Spleen (tissue), 7 donors: Measurements from ENCODE around the gene ZNF280D.
A peak's percentile ranks its signal among the peaks of the same experiment; 100 is the strongest.

ENCODE experiments used
- CTCF ChIP-seq, 11 experiments: fragments of 200-600 bp in 7 of 11; fragments of 450-650 bp in 4 of 11; sonication (generic) in 4 of 11; IDR thresholded peaks in 8 of 11; conservative IDR thresholded peaks in 3 of 11; 1 replicate in 7 of 11; 2 replicates in 4 of 11; pipeline versions ENCODE4 v1.4.0 to v1.8.0; 2016 to 2021; ENCODE audit warnings: antibody characterized with exemption in 11 of 11, inconsistent platforms in 4 of 11, mild to moderate bottlenecking in 1 of 11
- POLR2A ChIP-seq, 3 donors: fragments of 450-650 bp; IDR thresholded peaks; one replicate each; pipeline ENCODE4 v1.5.1; 2017; ENCODE audit warnings: antibody characterized with exemption in 3 of 3, mild to moderate bottlenecking in 1 of 3
- POLR2AphosphoS5 ChIP-seq, 3 donors: sonication (generic); formaldehyde crosslinking; IDR thresholded peaks; one replicate each; pipeline ENCODE4 v1.5.1; 2017; ENCODE audit warnings: antibody characterized with exemption in 3 of 3
- donor health status: DM: no; HTN: no; CAD: no; lungs with moderate emphysema.
- donor health status: DM: no; HTN: no; CAD: no.
- donor health status: DM: no; HTN: no; CAD: no.

DNA sequence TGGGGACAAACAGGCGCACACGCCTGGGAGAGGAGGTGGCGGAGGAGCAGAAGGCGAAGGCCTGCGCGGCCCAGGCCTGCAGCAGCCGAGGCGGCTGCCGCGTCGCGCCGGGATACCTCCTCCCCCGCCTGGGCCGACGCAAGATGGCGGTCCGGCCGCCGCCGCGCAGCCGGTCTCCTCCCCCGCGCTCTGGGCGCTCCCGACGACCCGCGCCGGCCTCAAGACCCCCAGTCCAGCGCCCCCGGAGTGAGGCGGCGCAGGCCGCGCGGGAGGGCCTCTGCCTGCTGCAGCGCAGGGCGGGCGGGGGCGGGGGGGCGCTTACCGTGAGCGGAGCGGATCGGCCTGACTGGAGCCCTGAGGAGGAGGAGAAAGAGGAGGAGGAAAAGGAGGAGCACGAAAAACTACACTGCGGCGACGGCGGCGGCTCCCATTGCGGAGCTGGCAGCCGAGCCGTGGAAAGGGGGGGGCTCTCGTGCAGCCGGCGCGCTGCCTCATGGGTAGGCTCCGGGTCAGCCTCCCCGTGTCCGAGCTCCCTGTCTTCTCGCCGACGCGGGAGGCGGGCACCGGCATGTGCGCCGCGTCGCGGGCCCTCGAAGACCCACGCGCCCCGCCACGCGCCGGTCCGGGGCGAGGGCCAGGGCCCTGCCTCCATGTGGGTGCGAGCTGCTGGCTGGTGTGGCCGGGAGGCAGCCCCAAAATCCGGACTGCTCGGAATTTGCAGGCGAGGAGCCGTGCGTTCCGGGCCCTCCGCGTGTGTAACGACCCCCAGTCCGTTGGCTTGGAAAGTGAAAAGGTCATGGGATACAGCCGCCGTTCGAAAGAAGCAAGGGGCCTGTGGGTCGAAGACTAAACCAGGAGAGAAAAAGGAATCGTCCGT is at the start of gene ZNF280D:
- TF ChIP-seq POLR2A (IDR thresholded peaks at IDR 0.05) (peak in 1 of 3 donors; percentile 4), CTCF (IDR thresholded peaks at IDR 0.05 in 8 of 11, conservative IDR thresholded peaks at IDR 0.05 in 3 of 11) (no peak), POLR2AphosphoS5 (IDR thresholded peaks at IDR 0.05) (peak; percentile 75 to 85 (median 85))
